ENCODE results near the gene AHCYL1.

GRCh38 chr1:110017792-110018191 is 33.2 kb downstream of the AHCYL1 start:
- TF ChIP-seq CTCF (IDR thresholded peaks at IDR 0.05; ENCODE audit: low read depth, low read length, missing input control): no peak
- no peak for TF ChIP-seq TAF1 (conservative IDR thresholded peaks at IDR 0.05)
